ENCODE data around the gene KRTAP5-8.

DNA sequence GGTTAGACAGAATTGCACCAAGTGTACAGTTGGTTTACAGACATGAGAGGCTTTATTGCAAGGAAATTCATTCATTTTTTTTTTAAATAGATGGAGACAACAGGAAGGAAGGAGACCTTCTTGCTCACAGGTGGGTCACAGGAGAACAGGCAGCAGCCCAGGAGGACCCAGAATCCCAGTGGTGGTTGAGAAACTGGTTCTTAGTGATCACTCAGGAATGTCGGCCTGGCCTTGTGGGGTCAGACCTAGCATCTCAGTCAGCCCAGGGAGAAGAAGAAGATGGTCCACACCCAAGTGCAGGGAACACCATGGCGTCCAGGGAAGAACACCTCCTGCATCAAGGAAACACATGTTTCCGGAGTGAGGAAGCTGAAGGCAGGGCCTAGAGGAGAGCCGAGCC is 44.0 kb downstream of the KRTAP5-8 start:
- TF ChIP-seq, protein P1, sequence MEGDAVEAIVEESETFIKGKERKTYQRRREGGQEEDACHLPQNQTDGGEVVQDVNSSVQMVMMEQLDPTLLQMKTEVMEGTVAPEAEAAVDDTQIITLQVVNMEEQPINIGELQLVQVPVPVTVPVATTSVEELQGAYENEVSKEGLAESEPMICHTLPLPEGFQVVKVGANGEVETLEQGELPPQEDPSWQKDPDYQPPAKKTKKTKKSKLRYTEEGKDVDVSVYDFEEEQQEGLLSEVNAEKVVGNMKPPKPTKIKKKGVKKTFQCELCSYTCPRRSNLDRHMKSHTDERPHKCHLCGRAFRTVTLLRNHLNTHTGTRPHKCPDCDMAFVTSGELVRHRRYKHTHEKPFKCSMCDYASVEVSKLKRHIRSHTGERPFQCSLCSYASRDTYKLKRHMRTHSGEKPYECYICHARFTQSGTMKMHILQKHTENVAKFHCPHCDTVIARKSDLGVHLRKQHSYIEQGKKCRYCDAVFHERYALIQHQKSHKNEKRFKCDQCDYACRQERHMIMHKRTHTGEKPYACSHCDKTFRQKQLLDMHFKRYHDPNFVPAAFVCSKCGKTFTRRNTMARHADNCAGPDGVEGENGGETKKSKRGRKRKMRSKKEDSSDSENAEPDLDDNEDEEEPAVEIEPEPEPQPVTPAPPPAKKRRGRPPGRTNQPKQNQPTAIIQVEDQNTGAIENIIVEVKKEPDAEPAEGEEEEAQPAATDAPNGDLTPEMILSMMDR (IDR thresholded peaks at IDR 0.05), result no peak
- TF ChIP-seq EP300 (IDR thresholded peaks at IDR 0.05) (no peak), POLR2A (IDR thresholded peaks at IDR 0.05) (no peak)

Data from stomach (tissue), 4 donors.